ENCODE results near the gene PARP16.

The PARP16 gene

DNA sequence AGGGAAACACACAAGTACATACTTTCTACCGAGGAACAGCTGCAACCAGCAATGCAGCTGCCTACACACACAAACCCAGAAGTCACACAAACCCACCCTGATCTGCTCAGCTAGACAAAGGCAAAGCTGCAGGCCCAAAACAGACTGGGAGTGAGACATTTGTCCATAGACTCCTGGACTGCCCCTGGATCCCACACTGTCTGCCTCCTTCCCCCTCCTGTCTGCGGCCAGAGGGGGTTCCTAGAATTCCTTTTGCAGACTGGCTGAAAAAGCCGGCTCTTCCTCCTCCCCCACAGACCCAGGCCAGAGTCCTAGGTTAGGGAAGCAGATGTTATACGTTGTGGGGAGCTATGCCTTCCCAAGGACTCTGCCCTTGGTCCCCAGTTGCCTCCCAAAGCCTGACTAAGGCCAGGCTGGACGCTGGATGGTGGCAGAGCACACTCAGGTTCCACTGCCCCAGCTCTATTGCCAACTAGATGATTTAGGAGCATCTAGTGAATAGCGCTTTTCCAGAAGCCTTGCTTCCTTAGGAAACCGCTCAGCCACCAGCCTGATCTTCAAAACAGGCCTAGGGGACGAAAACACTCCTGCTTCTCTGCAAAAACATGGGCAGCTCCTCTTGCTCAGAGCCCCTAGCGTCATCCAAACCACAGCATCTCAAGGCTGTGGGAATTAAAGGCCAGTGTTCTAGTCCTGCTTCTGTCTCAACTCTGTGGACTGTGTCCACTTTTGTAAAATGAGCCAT, 38.0 kb downstream of the PARP16 start:
- H2AK5ac ChIP-seq (ENCODE audit: low read length): no peak overlapping the region
- H3K23ac ChIP-seq (ENCODE audit: low read length): no peak overlapping the region
- H3K9ac ChIP-seq (ENCODE audit: low read length): peak overlapping the region; percentile 33
- WGBS (ENCODE audit: extremely low coverage, insufficient coverage, low lambda C conversion rate): no CpG with 5 or more reads among the region's 9 CpGs
- no peak overlapping the region for H3K27ac ChIP-seq (ENCODE audit: low read depth, low read length)
- no peak overlapping the region for H3K4me3 ChIP-seq (ENCODE audit: low read length)
- H3K4ac ChIP-seq (ENCODE audit: low read depth, low read length): no peak overlapping the region
- H3K79me1 ChIP-seq (ENCODE audit: low read length): no peaks in the 10 kb centered on the region
- no peaks in the 10 kb centered on the region for H3K27me3 ChIP-seq (ENCODE audit: insufficient read depth, low read length, poor library complexity)
- no peak overlapping the region for H2BK120ac ChIP-seq (ENCODE audit: low read depth, low read length)
- no peak overlapping the region for H2BK15ac ChIP-seq (replicated peaks; ENCODE audit: low read depth)
- H3K36me3 ChIP-seq (ENCODE audit: control insufficient read depth, insufficient read depth, low read length): no peaks in the 10 kb centered on the region
- no peak overlapping the region for H4K8ac ChIP-seq (ENCODE audit: low read depth, low read length)
- peaks cover 6% of the 10 kb centered on the region for H3K4me1 ChIP-seq (ENCODE audit: control insufficient read depth, low read depth, low read length)
- H3K18ac ChIP-seq (ENCODE audit: low read length): no peak overlapping the region
- no peak overlapping the region for H3K4me2 ChIP-seq (ENCODE audit: low read length)
- H2BK5ac ChIP-seq (ENCODE audit: low read length): no peak overlapping the region
- H4K5ac ChIP-seq (ENCODE audit: low read length): no peak overlapping the region
- H3K79me2 ChIP-seq (ENCODE audit: control insufficient read depth, insufficient read depth, low read length): no peaks in the 10 kb centered on the region
- peak overlapping the region; percentile 60 for H3K56ac ChIP-seq (ENCODE audit: low read length)
- peak; percentile 46 for DNase-seq

DNA sequence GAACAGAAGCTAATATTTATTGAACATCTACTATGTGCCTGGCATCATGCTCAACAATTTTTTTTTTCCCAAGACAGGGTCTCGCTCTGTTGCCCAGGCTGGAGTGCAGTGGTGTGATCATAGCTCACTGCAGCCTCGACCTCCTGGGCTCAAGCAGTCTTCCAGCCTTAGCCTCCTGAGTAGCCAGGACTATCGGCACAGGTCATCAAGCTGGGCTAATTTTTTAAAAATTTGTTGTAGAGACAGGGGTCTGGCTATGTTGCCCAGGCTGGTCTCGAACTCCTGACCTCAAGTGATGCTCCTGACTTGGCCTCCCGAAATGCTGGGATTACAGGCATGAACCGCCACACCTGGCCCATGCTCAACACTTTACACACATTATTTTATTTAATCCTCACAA, 39.7 kb downstream of the PARP16 start:
- no peak overlapping the region for H2AK5ac ChIP-seq (ENCODE audit: low read length)
- no peaks in the 10 kb centered on the region for H3K27me3 ChIP-seq (ENCODE audit: insufficient read depth, low read length, poor library complexity)
- no peak overlapping the region for H3K18ac ChIP-seq (ENCODE audit: low read length)
- H3K4me3 ChIP-seq (ENCODE audit: low read length): no peak overlapping the region
- no peak overlapping the region for H2BK15ac ChIP-seq (replicated peaks; ENCODE audit: low read depth)
- H3K79me1 ChIP-seq (ENCODE audit: low read length): no peaks in the 10 kb centered on the region
- H3K23ac ChIP-seq (ENCODE audit: low read length): no peak overlapping the region
- H3K36me3 ChIP-seq (ENCODE audit: control insufficient read depth, insufficient read depth, low read length): no peaks in the 10 kb centered on the region
- H3K4ac ChIP-seq (ENCODE audit: low read depth, low read length): no peak overlapping the region
- no peak for DNase-seq
- H3K27ac ChIP-seq (ENCODE audit: low read depth, low read length): no peak overlapping the region
- H2BK5ac ChIP-seq (ENCODE audit: low read length): no peak overlapping the region
- H4K5ac ChIP-seq (ENCODE audit: low read length): no peak overlapping the region
- no peak overlapping the region for H3K9ac ChIP-seq (ENCODE audit: low read length)
- no peaks in the 10 kb centered on the region for H3K79me2 ChIP-seq (ENCODE audit: control insufficient read depth, insufficient read depth, low read length)
- no peak overlapping the region for H2BK120ac ChIP-seq (ENCODE audit: low read depth, low read length)
- no CpG with 5 or more reads among the region's 6 CpGs for WGBS (ENCODE audit: extremely low coverage, insufficient coverage, low lambda C conversion rate)
- H3K4me1 ChIP-seq (ENCODE audit: control insufficient read depth, low read depth, low read length): peaks cover 6% of the 10 kb centered on the region
- H4K8ac ChIP-seq (ENCODE audit: low read depth, low read length): no peak overlapping the region
- no peak overlapping the region for H3K56ac ChIP-seq (ENCODE audit: low read length)
- H3K4me2 ChIP-seq (ENCODE audit: low read length): no peak overlapping the region

DNA sequence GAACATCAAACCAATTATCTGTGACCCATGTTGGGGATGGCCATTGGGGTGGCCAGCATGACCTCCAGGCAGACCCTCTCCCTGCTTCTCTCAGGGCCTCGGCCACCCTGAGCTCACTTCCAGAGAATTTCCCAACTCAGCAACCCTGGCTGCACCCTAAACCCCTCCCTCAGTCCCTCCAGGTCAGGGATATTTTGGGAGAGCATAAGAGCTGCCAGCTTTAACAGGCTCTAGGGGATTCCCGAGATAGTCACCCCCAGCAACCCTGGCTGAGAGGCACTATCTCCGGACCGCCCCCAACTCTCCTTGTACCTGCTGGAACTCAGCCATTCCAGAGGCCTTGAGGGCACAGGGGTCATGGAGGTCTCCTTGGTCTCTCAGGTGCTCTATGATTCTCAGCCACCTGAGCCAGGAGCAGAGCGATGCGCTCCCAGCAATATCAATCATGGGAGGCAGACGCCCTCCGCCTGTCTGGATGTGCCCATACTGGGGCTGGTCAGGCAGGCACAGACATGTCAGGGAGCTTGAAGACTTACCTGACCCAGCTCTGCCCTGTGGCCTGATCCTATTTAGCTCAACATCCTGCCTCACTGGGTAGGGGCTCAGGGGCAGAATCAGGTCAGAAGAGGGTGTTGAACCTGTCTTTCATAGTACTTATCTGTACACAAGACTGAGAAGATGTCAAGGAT, 40.5 kb downstream of the PARP16 start:
- H3K4me3 ChIP-seq (ENCODE audit: low read length): no peak overlapping the region
- no peak overlapping the region for H2BK15ac ChIP-seq (replicated peaks; ENCODE audit: low read depth)
- no peak overlapping the region for H2AK5ac ChIP-seq (ENCODE audit: low read length)
- no peak overlapping the region for H4K8ac ChIP-seq (ENCODE audit: low read depth, low read length)
- H3K23ac ChIP-seq (ENCODE audit: low read length): no peak overlapping the region
- H3K27me3 ChIP-seq (ENCODE audit: insufficient read depth, low read length, poor library complexity): no peaks in the 10 kb centered on the region
- no peak overlapping the region for H3K27ac ChIP-seq (ENCODE audit: low read depth, low read length)
- no peaks in the 10 kb centered on the region for H3K79me2 ChIP-seq (ENCODE audit: control insufficient read depth, insufficient read depth, low read length)
- no peak for DNase-seq
- H3K56ac ChIP-seq (ENCODE audit: low read length): no peak overlapping the region
- no CpG with 5 or more reads among the region's 8 CpGs for WGBS (ENCODE audit: extremely low coverage, insufficient coverage, low lambda C conversion rate)
- no peak overlapping the region for H4K5ac ChIP-seq (ENCODE audit: low read length)
- no peak overlapping the region for H3K18ac ChIP-seq (ENCODE audit: low read length)
- peaks cover 6% of the 10 kb centered on the region for H3K4me1 ChIP-seq (ENCODE audit: control insufficient read depth, low read depth, low read length)
- H3K4ac ChIP-seq (ENCODE audit: low read depth, low read length): no peak overlapping the region
- H3K4me2 ChIP-seq (ENCODE audit: low read length): no peak overlapping the region
- no peaks in the 10 kb centered on the region for H3K36me3 ChIP-seq (ENCODE audit: control insufficient read depth, insufficient read depth, low read length)
- H3K9ac ChIP-seq (ENCODE audit: low read length): no peak overlapping the region
- no peaks in the 10 kb centered on the region for H3K79me1 ChIP-seq (ENCODE audit: low read length)
- no peak overlapping the region for H2BK5ac ChIP-seq (ENCODE audit: low read length)
- H2BK120ac ChIP-seq (ENCODE audit: low read depth, low read length): no peak overlapping the region

DNA sequence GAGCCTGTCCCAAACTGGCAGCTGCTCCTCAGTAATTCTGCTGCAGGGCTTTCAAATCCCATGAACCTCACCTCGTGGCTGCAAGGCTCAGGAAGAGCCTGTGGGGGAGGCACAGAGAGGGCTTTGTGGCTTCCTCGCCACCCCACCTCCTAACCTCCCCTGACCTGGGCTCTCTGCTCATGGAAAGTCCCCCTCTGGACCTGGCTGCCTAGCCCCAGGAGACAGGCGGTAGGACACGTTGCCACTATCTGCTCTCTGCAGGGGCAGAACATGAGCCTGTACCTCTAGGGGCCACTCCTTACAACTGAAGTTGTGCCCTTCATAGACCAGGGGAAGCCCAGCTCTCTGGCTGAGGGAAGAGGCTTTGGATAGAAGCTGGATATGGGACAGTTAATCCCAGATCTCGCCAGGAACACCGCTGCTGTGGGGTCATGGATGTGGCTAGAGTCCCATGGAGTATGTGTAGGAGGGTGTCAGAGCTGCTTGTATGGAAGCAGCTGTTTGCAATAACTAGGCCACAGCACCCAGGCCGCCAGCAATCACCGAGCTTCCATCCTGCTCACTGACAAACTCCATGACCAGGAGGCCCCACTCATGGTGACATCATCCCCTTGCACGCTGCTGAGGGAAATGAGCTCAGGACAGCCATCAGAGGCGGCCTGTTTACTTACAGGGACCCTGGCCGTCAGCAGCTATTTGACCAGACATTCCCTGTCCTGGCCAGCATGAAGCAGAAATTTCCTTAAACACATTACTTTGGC, 41.4 kb downstream of the PARP16 start:
- Histone ChIP-seq H4K5ac (ENCODE audit: low read length) (no peak overlapping the region), H3K27me3 (ENCODE audit: insufficient read depth, low read length, poor library complexity) (no peaks in the 10 kb centered on the region), H3K23ac (ENCODE audit: low read length) (no peak overlapping the region), H3K4me1 (ENCODE audit: control insufficient read depth, low read depth, low read length) (peaks cover 6% of the 10 kb centered on the region), H2AK5ac (ENCODE audit: low read length) (no peak overlapping the region), H3K79me1 (ENCODE audit: low read length) (no peaks in the 10 kb centered on the region), H2BK5ac (ENCODE audit: low read length) (no peak overlapping the region), H3K9ac (ENCODE audit: low read length) (no peak overlapping the region), H3K36me3 (ENCODE audit: control insufficient read depth, insufficient read depth, low read length) (no peaks in the 10 kb centered on the region), H3K18ac (ENCODE audit: low read length) (no peak overlapping the region), H3K56ac (ENCODE audit: low read length) (no peak overlapping the region), H3K4me2 (ENCODE audit: low read length) (no peak overlapping the region), H3K4me3 (ENCODE audit: low read length) (no peak overlapping the region), H2BK15ac (replicated peaks; ENCODE audit: low read depth) (no peak overlapping the region), H3K27ac (ENCODE audit: low read depth, low read length) (no peak overlapping the region), H2BK120ac (ENCODE audit: low read depth, low read length) (no peak overlapping the region), H4K8ac (ENCODE audit: low read depth, low read length) (no peak overlapping the region), H3K79me2 (ENCODE audit: control insufficient read depth, insufficient read depth, low read length) (no peaks in the 10 kb centered on the region), H3K4ac (ENCODE audit: low read depth, low read length) (no peak overlapping the region)
- no CpG with 5 or more reads among the region's 11 CpGs for WGBS (ENCODE audit: extremely low coverage, insufficient coverage, low lambda C conversion rate)
- no peak for DNase-seq

DNA sequence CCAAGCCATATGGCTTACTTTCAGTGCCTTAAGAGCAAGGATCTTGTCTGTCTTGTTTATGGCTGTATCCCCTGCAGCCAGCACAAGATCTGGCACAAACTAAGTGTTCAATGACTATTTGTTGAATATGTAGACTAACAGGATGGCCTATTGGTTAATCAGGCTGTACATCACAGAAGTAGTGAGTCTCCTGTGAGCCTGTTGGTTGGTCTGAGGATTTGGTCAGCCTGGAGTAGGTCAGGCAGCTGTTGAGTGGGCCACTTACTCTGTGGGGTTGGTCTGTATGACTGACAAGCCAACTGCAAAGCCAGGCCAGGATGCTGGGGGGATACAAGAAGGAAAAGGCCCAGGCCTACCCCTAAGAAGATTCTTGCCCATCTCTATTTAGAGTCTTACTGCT, 42.0 kb downstream of the PARP16 start:
- H3K79me2 ChIP-seq (ENCODE audit: control insufficient read depth, insufficient read depth, low read length): no peaks in the 10 kb centered on the region
- peaks cover 6% of the 10 kb centered on the region for H3K4me1 ChIP-seq (ENCODE audit: control insufficient read depth, low read depth, low read length)
- no peak overlapping the region for H3K27ac ChIP-seq (ENCODE audit: low read depth, low read length)

More for the DNA sequence above, 42.0 kb downstream of the PARP16 start:
- no peak overlapping the region for H3K4ac ChIP-seq (ENCODE audit: low read depth, low read length)
- no peaks in the 10 kb centered on the region for H3K79me1 ChIP-seq (ENCODE audit: low read length)
- no peak overlapping the region for H3K4me2 ChIP-seq (ENCODE audit: low read length)
- H3K4me3 ChIP-seq (ENCODE audit: low read length): no peak overlapping the region
- H2BK5ac ChIP-seq (ENCODE audit: low read length): no peak overlapping the region
- H3K18ac ChIP-seq (ENCODE audit: low read length): no peak overlapping the region
- H3K23ac ChIP-seq (ENCODE audit: low read length): no peak overlapping the region
- DNase-seq: no peak
- no peak overlapping the region for H2BK120ac ChIP-seq (ENCODE audit: low read depth, low read length)
- no peak overlapping the region for H3K56ac ChIP-seq (ENCODE audit: low read length)
- no peak overlapping the region for H4K5ac ChIP-seq (ENCODE audit: low read length)
- no peak overlapping the region for H2AK5ac ChIP-seq (ENCODE audit: low read length)
- no peaks in the 10 kb centered on the region for H3K27me3 ChIP-seq (ENCODE audit: insufficient read depth, low read length, poor library complexity)
- H4K8ac ChIP-seq (ENCODE audit: low read depth, low read length): no peak overlapping the region
- H3K9ac ChIP-seq (ENCODE audit: low read length): no peak overlapping the region
- H2BK15ac ChIP-seq (replicated peaks; ENCODE audit: low read depth): no peak overlapping the region
- H3K36me3 ChIP-seq (ENCODE audit: control insufficient read depth, insufficient read depth, low read length): no peaks in the 10 kb centered on the region

All from mesendoderm (in vitro differentiated cells).